ENCODE results near the gene SYT14. TPM values are rescaled to one million over a fixed set of nuclear protein-coding genes. Genes with fewer than 3 reads are reported as not detected.

SYT14 gene
- polyA plus RNA-seq, 1 experiment = 1.5 TPM

DNA sequence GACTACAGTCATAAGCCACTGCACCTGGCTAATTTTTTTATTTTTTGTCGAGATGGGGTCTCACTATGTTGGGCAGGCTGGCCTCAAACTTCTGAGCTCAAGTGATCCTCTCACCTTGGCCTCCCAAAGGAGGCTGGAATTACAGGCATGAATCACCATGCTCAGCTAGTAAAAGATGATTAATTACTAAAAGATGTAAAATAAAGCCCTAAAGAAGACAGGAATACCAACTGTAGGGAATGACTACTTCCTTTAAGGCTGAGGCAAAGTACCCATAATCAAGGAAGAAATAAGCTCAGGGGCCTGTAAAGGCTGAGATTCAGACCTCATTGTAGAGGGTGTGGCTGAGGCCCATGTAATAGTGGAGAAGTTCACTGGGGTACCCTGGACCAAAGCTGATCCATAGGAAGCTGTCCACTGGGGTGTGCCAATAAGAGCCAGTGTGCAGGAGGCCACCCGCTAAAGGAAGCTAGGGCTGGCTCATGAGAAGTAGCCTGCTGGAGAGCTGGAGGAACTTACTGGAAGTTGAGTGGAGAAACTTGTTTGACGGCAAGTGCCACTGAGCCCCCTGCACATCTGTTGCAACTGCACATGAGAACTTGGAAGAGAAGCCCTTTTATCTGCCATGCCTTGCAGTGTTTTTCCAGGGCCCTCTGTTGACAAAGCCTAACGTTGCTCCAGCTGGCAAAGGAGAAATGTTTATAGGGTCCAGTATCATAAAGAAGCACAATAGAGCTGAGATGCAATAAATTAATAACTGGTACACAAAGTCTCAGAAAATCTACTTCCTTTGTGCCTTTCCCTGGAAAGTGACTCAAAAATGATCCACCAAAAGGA is 276.8 kb downstream of the SYT14 start:
- no peaks in the 10 kb centered on the region for H3K36me3 ChIP-seq (ENCODE audit: control insufficient read depth, insufficient read depth, low read length)
- POLR2A ChIA-PET = no interaction called here
- no peak overlapping the region for H3K4me3 ChIP-seq (ENCODE audit: low read depth, low read length)
- no peak for DNase-seq (ENCODE audit: low read depth)
- TF ChIP-seq, protein P1, sequence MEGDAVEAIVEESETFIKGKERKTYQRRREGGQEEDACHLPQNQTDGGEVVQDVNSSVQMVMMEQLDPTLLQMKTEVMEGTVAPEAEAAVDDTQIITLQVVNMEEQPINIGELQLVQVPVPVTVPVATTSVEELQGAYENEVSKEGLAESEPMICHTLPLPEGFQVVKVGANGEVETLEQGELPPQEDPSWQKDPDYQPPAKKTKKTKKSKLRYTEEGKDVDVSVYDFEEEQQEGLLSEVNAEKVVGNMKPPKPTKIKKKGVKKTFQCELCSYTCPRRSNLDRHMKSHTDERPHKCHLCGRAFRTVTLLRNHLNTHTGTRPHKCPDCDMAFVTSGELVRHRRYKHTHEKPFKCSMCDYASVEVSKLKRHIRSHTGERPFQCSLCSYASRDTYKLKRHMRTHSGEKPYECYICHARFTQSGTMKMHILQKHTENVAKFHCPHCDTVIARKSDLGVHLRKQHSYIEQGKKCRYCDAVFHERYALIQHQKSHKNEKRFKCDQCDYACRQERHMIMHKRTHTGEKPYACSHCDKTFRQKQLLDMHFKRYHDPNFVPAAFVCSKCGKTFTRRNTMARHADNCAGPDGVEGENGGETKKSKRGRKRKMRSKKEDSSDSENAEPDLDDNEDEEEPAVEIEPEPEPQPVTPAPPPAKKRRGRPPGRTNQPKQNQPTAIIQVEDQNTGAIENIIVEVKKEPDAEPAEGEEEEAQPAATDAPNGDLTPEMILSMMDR (IDR thresholded peaks at IDR 0.05; ENCODE audit: insufficient read depth, low read depth, low read length) = no peak
- H3K27me3 ChIP-seq (ENCODE audit: control insufficient read depth, insufficient read depth, low read length) = no peaks in the 10 kb centered on the region
- CTCF ChIA-PET = interaction anchor here (0.6 kb wide), 1 partner anchor 11 kb away, joined by 3 read pairs; no protein-coding TSS in a partner anchor

DNA sequence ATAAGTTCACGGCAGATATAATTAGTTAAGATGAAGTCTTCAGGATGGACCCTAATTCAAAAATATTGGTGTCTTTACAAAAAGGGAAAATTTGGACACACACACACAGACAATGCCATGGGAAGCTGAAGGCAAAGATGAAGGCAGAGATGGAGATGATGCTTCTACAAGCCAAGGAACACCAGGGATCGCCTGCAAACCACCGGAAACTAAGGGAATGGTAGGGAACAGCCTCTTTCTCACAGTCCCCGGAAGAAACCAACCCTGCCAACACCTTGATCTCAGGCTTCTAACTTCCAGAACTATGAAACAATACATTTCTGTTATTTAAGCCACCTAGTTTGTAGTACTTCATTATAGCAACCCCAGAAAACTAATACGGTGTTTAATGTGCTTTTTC is 279.5 kb downstream of the SYT14 start:
- ChIA-PET POLR2A (no interaction called here), CTCF (no interaction called here)
- no peak for DNase-seq (ENCODE audit: low read depth)
- Histone ChIP-seq H3K27me3 (ENCODE audit: control insufficient read depth, insufficient read depth, low read length) (no peaks in the 10 kb centered on the region), H3K4me3 (ENCODE audit: low read depth, low read length) (no peak overlapping the region), H3K36me3 (ENCODE audit: control insufficient read depth, insufficient read depth, low read length) (no peaks in the 10 kb centered on the region)
- TF ChIP-seq, protein P1 (IDR thresholded peaks at IDR 0.05; ENCODE audit: insufficient read depth, low read depth, low read length) = no peak

DNA sequence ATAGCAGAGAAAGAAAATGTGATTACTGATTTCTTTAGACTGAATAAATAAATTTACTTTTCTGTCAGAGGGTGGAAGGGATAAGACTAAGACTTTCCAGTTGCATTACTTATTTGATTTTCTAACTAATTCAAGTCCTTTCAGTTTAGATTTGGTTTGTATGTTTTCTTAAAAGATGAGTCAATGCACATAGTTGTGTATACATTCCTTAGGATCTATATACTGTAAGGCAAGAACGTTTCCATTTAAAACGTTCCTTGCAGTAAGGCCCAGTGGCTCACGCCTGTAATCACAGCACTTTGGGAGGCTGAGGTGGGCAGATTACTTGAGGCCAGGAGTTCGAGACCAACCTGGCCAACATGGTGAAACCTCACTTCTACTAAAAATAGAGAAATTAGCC is 280.0 kb downstream of the SYT14 start:
- CTCF ChIA-PET = no interaction called here
- H3K4me3 ChIP-seq (ENCODE audit: low read depth, low read length) = no peak overlapping the region
- H3K27me3 ChIP-seq (ENCODE audit: control insufficient read depth, insufficient read depth, low read length) = no peaks in the 10 kb centered on the region
- POLR2A ChIA-PET = no interaction called here
- DNase-seq (ENCODE audit: low read depth) = no peak
- TF ChIP-seq, protein P1 (IDR thresholded peaks at IDR 0.05; ENCODE audit: insufficient read depth, low read depth, low read length) = no peak
- no peaks in the 10 kb centered on the region for H3K36me3 ChIP-seq (ENCODE audit: control insufficient read depth, insufficient read depth, low read length)

Other genes starting within 250 kb of the SYT14 start
- gene HSD11B1, start 233.4 kb upstream of the SYT14 start, polyA plus RNA-seq (2011; rRNA removed) = 0.15 and 0.16 TPM in 2 replicates
- gene TRAF3IP3, start 182.2 kb upstream of the SYT14 start, polyA plus RNA-seq (2011; rRNA removed) = not detected in 2 replicates
- 1.3 and 1.6 TPM in 2 replicates for gene C1orf74, start 153.7 kb upstream of the SYT14 start, polyA plus RNA-seq (2011; rRNA removed)
- 0.94 and 1.7 TPM in 2 replicates for gene IRF6, start 132.1 kb upstream of the SYT14 start, polyA plus RNA-seq (2011; rRNA removed)
- 6.8 and 9.8 TPM in 2 replicates for gene UTP25, start 110.2 kb upstream of the SYT14 start, polyA plus RNA-seq (2011; rRNA removed)